ENCODE measurements around the gene REN. TPM values are rescaled to one million over a fixed set of nuclear protein-coding genes. Genes with fewer than 3 reads are reported as not detected.

REN gene
- 0.30 TPM for total RNA-seq

- no peak for DNase-seq
Observed at GRCh38 chr1:204166219-204166618, at the start of gene REN. REN (minus strand) TSS chr1:204166337; CDS start chr1:204166293, 44 bp downstream.

DNA sequence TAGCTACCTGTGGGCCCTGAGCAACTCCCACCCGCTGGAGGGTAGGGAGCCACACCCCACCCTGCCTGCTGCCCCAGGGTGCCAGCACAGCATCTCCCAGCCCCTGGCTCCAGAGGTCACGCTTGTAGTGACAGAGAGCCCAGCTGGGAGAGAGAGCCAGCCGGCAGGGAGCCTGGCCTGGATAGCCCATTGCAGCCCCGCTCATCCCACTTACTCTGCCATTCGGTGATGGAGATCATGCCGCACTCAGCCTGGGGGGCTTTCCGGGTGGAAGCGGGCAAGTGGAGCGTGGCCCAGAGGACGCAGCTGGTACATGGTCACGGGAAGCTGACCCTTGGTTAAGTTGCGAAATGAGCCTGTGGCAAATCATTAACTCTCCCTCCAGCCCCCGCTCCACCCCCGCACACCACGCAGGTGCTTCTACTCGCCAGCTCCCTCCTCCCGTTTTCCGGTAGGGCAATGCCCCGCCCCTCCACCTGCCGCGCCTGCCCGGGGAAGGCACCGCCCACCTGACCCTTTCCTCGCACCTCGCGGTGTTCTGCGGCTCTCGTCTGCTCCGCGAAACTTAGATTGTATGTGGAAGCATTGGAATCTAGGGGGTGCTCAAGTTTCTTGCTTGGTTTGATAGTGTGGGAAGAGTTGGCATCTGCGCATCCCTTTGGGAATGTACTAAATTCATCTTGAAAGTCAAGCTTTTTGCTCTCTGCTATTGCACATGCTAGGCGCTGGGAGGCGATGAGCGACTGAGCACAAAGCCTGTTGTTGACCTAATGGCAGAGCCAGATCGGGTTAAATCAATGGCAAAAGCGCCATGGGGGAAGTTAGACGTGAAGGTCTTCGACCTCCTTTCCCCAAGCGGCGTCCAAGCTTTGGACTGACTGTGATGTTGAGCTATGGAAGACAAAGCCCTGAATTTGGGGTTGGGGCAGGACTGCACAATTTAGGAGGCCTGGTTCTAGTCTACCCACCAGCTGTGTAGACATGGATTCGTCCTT, 47.8 kb upstream of the REN start, which contains the start of gene GOLT1A:
TSS of gene GOLT1A (minus strand) at position 321 of the 995 bp plus-strand sequence. CDS start at position 239, 82 bp downstream.
- peak; percentile 77 for DNase-seq

DNA sequence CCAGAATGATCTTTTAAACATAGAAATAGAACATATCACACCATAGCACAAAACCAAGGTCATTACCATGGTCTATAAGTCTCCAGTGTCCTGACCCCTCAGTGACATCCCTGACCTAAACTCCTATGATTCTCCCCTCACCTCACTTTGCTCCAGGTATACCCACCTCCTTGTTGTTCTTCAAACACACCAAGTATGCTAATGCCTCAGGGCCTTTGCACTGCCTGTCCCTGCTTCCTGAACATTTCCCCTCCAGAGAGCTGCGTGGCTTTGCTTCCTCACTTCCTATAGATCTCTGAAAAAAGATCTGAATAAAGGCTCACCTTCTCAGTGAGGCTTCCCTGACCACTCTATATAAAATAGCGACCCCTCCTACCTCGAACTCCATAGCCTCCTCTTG, 46.6 kb upstream of the REN start:
- DNase-seq: no peak

DNA sequence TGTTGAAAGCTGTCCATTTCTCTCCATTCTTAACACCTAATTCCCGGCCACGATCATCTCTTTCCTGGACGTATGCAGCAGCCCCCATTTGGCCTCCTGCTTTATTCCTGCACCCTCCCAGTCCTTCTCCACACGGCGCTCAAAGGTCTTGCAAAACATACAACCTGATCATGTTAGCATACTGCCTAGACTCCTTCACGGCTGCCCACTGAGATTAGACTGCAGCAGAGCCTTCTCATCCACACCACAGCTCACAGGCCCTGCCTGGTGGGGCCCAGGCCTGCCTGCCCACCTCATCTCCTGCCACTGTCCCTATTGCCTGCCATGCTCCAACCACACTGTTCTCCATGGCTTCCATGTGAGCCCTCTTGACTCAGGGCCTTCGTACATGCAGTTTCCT, 44.9 kb upstream of the REN start:
- DNase-seq: no peak

- DNase-seq: no peak
Observed at GRCh38 chr1:204207136-204207616, 41.0 kb upstream of the REN start.

- no peak for DNase-seq
Observed at GRCh38 chr1:204206121-204206520, 40.0 kb upstream of the REN start.

- DNase-seq: no peak
Observed at GRCh38 chr1:204205486-204205885, 39.3 kb upstream of the REN start.

DNA sequence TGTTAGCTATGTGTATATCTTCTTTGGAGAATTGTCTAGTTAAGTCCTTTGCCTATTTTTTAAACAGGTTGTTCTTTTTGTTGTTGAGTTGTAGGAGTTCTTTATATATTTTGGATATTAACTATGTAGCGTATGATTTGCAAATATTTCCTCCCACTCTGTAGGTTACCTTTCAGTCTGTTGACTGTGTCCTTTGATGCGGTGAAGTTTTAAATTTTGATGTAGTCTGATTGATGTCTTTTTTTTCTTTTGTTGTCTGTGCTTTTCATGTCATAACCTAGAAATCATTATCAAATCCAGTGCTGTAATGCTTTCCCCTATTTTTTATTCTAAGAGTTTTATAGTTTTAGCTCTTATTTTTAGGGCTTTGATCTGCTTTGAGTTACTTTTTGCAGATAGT, 38.8 kb upstream of the REN start:
- DNase-seq: no peak

DNA sequence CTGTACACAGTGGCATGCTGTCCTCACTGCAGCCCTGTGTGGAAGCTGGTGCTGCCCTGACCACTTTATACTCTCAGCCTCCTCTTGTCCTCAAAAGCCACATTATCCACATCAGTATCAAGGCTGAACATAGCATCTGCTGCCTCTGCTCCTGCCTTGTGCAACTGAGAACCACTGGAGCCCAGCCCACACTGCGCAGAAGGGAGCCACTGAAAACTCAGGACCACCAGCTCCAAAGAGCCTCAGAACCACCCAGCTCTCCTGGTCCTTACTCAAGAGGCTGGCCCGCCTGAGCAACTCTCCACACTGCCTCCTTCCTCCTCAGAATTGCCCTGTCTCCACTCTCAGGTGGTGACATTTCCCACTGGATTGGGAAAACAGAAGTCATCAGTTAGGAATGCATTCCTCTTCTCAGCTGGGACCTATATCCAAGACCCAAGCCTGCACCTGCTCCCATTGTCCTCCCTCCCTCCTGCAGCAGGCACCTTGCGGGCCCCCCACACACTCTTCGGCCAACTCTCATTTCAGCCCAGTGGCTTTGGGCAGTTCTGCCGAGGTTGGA, 37.1 kb upstream of the REN start:
- no peak for DNase-seq

DNA sequence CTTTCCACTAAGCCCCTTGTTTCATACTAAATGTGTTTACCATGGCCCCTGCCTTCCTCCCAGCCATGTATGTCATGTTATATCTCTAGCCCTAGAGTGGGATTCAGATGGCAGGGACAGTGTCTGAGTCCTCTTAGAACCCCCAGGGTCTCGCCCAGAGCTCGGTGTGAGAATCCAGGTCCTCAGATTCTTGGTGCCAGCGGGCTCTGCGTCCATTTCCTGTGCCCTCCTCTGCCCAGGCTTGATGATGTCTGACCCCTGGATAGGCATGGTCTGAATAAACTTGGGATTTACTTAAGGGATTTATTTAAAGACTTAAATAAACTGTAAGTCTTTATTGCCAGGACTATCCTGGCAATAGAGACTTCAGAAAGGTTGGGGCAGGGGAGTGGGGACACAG, 36.3 kb upstream of the REN start:
- DNase-seq: no peak

DNA sequence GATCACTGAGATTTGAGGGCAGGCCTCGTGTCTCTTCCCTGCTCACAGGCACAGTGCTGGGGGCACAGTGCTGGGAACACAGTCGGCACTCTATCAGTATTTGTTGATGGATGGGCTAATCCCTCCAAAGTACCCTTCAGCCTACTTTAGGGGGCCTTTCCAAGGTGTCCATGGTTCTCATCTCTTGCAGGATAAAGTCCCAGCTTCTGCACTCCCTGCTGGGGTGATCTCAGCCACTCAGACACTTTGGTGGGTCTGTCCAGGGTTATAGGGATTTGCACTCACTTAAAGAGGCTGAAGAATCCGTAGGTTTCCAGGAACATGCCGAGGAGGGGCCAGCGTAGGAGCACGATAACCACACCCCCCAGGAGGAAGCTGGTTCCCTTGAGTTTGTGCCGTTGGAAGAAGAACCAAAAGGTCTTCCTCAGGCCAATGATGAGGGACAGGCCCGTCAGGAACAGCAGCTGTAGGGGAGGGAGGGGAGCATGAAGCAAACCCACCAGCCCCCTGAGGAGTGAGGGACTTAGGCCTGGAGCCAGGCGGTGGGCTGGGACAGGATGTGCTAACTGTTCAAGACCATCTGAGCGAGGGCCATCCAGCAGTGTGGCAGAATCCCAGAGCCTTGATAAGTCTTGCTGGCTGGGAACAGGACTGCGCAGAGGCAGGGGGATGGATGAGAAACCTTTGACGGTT, 35.4 kb upstream of the REN start:
- no peak for DNase-seq

DNA sequence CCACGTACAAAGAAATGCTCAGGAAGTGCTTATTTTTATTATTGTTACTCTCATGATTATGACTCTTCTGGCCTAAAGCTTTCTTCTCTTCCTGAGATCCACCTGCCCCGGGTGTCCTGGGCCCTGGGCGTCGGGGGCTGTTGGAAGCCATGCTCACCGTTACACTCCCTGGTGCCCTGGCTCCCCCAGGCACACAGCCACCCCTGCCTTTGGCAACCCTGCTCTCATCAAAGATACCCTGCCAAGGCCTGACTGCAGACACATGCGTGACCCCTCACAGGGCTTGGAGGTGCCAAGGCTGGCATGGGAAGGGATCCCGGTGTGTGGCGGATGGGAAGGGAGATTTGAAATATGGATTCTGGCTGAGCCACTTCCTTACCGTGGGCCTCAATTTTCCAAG, 33.4 kb upstream of the REN start:
- DNase-seq: no peak

- DNase-seq: no peak
Observed at GRCh38 chr1:204198348-204199340, 32.5 kb upstream of the REN start.

- no peak for DNase-seq
Observed at GRCh38 chr1:204197068-204197467, 30.9 kb upstream of the REN start.

- no peak for DNase-seq
Observed at GRCh38 chr1:204196068-204196795, 30.1 kb upstream of the REN start, which contains the start of gene KISS1. KISS1 (minus strand) TSS chr1:204196491; CDS start chr1:204192876, 3,615 bp downstream.

DNA sequence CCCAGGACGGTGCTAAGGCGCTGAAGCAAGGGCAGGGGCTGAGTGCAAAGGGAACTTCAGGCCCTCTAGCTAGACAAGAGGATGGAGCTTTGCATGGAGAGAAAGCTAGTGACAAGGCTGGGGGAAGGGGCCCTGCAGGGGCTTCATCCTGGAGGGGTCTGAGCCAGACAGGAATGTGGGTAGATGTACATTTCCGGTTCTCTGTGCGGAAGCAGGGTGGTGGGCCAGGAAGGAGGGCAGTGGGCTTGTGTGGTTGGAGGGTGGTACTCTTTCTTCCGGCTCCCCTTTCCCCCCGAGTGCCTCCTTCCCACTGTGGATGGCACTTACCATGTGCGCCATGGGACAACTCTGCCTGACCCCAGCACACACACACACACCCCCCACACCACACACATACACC, 28.6 kb upstream of the REN start:
- no peak for DNase-seq

DNA sequence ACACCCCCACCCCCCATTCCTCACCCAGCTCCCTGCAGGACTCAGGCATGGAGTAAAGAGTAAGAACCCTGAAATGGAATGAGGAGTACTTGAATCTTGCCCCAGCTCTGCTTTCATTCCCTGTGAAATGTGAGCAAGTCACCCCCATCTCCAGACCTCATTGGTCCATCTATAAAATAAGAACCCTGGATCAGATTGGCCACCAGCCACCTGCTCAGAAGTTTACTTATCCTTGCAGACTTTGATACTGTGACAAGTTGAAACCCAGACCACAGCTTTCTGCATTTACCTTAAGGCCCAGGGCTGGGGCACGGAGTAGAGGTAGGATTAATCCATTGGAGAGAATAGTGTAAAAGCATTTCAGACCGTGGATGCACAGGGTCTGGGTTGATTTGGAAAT, 27.9 kb upstream of the REN start:
- DNase-seq: no peak

GRCh38 chr1:204192589-204193352, 26.6 kb upstream of the REN start:
- no peak for DNase-seq

GRCh38 chr1:204192046-204192445, 25.9 kb upstream of the REN start:
- no peak for DNase-seq

DNA sequence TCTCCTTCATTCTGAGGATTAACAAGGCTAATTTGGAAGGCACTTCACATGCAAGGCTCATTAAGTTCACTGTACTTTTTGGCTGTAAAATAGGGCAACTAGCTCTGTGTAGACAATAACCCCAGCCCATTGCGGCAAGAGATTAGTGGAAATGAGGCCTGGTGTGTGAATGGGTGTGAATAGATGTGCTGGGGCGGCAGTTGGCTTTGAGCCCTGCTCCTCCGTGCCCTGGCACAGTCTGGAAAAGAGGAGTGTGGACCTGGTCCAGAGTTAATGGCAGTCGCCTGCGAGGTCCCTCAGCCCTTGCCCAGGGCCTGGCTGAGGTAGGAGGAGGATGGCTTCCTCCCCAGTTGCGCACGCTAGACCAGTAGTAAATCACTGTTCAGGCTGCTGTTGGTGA, 25.3 kb upstream of the REN start:
- no peak for DNase-seq
